ENCODE results near the gene DOCK3. TPM values are rescaled to one million over a fixed set of nuclear protein-coding genes. Genes with fewer than 3 reads are reported as not detected.

DOCK3 gene
- total RNA-seq, 1 experiment from 2014 or later = 8.3 TPM

GRCh38 chr3:50825841-50826240, 151.1 kb downstream of the DOCK3 start:
- H3K27ac Mint-ChIP-seq = peak overlapping the region in 2 of 3 experiments; percentile 11 to 86; a peak in 3 of 7 replicates
- Histone ChIP-seq H3K4me1 (ENCODE audit: insufficient read depth, low read length) (0 out of 2 replicates have a peak, but pooled peaks cover 6% of the 10 kb centered on the region), H3K79me1 (ENCODE audit: insufficient read depth, low read depth, low read length, poor library complexity, severe bottlenecking) (peaks cover 3% of the 10 kb centered on the region), H3T11ph (ENCODE audit: low read length) (no peak overlapping the region), H3K4me2 (ENCODE audit: insufficient read depth, insufficient read length, low read length) (no peak overlapping the region), H4K91ac (ENCODE audit: insufficient read length, low read depth, low read length) (no peak overlapping the region), H2BK20ac (ENCODE audit: low read depth, low read length, poor library complexity, severe bottlenecking) (no peak overlapping the region), H2BK15ac (ENCODE audit: low read depth, low read length) (no peak overlapping the region), H3K56ac (ENCODE audit: insufficient read length, low read depth, low read length) (no peak overlapping the region), H3K23me2 (ENCODE audit: insufficient read length, low read depth, low read length, poor library complexity, severe bottlenecking) (no peaks in the 10 kb centered on the region), H3K23ac (ENCODE audit: insufficient read length, low read depth, low read length) (no peak overlapping the region), H3K4ac (ENCODE audit: low read depth, low read length) (no peak overlapping the region), H4K5ac (ENCODE audit: insufficient read length, low read depth, low read length) (no peak overlapping the region), H2AK5ac (ENCODE audit: insufficient read length, low read length) (no peak overlapping the region), H2BK120ac (ENCODE audit: low read depth, low read length, poor library complexity, severe bottlenecking) (no peak overlapping the region), H3K14ac (ENCODE audit: insufficient read depth, low read length) (no peak overlapping the region), H3K27me3 (ENCODE audit: insufficient read depth, low read length) (no peaks in the 10 kb centered on the region), H4K20me1 (ENCODE audit: control insufficient read depth, insufficient read depth, insufficient read length) (no peaks in the 10 kb centered on the region), H3K18ac (ENCODE audit: insufficient read length, low read depth, low read length) (no peak overlapping the region), H4K8ac (replicated peaks; ENCODE audit: insufficient read length, low read depth, low read length) (no peak overlapping the region), H2BK12ac (ENCODE audit: insufficient read length, low read depth, low read length) (no peak overlapping the region), H3K9me3 (ENCODE audit: control insufficient read depth, low read depth, low read length) (no peaks in the 10 kb centered on the region), H3K79me2 (ENCODE audit: insufficient read depth, low read length) (no peaks in the 10 kb centered on the region), H2BK5ac (ENCODE audit: insufficient read length, low read length) (no peak overlapping the region), H3K27ac (ENCODE audit: insufficient read length, low read depth, low read length) (no peak overlapping the region), H3K9ac (ENCODE audit: extremely low read depth, insufficient read length, low read length) (no peak overlapping the region), H2AFZ (ENCODE audit: low read length) (no peak overlapping the region)
- H3K27me3 Mint-ChIP-seq (ENCODE audit: low read depth) = no peaks in the 10 kb centered on the region
- WGBS (ENCODE audit: extremely low coverage, insufficient read length, low lambda C conversion rate) = no CpG with 5 or more reads among the region's 1 CpG
- H3K9me3 Mint-ChIP-seq = peaks cover 6 to 7% of the 10 kb centered on the region in 2 experiments; a peak in 3 of 5 replicates
- no peak for TF ChIP-seq CTCF (conservative IDR thresholded peaks at IDR 0.05)
- H3K4me3 Mint-ChIP-seq = no peak overlapping the region
- DNase-seq = no peak
- peaks cover 7 to 19% (median 8%) of the 10 kb centered on the region in 3 experiments; a peak in 5 of 7 replicates for H3K36me3 Mint-ChIP-seq (ENCODE audit: insufficient read depth in 1 of 3, low read depth in 3 of 3)
- H3K4me1 Mint-ChIP-seq = peaks cover 29 to 39% of the 10 kb centered on the region in 2 experiments

Measured in H9 (cell line).